HG03103 (cell line): ENCODE measurements around the gene ROBO3.

Experiments
- ATAC-seq: cut with Tn5 transposase; IDR thresholded peaks from one replicate; pipeline ENCODE4 v1.9.1; 2021; ENCODE audit warnings: low read depth; ENCODE audit not compliant: unreplicated experiment

ROBO3 gene

DNA sequence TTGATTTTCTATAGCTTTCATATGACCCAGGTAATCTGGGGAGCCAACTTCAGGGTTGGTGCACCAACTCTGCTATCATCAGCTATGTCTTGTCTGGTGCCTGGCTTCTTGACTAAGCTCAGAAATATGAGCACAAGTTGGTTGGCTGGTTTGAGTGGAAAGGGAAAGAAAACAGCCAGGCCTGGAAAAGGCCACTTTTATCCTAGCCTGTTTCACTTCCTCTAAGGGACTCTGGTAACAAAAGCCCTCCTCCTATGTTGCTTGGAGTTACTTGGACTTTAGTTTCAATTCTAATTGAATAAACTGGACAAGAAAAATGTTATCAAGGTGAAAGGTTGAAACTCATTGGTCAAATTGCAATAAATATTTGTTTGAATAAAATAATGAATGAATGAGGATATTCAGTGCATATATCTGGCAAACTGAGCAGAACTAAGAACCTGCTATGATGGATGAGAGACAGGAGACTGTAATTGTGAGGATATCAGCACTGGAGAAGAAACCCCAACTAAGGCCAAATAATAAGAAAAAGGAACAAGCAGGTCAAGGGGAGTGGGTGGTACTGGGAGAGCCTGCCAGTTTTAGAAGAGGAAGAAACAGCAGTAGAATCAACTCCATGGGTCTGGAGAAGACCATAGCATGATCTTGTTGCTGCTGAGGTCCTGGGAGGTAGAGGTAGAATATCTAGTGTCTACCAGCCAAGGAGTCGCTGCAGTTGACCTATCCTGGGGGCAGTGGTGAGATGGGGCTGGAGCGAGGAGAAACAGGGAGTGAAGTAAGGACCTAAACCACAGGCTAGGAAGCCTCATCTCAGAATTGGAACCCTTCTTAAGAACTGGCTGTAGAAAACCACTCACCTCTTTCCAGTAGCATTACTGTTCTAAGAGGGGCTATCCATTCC is 24.2 kb downstream of the ROBO3 start:
- ATAC-seq = no peak

DNA sequence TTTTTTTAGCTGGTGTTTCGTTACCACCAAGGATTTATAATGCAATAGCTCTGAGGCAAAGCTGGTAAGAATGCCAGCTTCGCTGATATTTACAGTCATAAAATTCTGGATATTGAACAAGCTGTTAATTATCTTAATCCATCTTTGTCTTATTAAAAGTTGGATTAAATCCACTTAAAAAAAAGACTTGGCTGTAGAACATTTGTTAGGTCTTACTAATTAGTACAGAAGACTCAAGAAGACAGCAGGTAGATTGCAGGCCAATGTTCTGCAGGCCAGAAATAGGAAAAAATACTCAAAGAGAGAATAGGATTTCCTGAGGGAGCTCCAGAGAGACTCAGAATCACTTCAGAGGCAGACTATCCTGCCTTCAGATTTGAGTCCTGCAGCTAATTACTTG is 24.9 kb downstream of the ROBO3 start:
- no peak for ATAC-seq

DNA sequence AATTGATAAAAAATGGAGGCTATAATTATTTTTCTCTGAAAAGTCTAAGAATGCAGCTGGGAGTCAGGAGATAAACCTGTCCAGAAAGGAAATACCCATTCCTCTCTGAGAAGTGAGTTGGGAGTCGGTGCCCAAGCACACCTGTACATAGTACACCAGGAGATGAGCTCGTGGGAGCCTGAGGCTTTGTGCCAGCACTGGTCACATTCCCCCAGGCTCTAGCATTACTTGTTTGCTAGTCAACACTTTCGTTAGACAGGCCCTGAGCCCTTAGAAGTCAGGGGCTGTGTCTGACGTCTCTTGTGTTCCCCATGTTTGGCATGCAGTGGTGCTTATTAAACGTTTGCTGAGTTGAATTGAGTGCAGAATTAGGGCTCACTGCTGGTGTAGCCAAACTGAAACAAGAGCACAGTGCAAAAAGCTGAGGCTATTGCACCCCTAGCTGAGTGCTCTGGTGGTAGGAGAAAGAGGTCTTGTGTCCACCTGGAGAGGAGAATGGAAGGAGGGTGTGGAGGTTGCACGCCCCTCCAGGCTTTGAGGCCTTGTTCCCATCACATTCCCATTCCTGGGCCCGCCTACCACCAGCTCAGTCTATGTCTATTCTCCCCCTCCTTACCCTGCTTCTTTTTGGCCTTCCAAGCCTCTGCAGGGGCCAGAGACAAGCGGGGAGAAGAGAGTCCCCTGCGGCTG is 25.6 kb downstream of the ROBO3 start:
- ATAC-seq = no peak

DNA sequence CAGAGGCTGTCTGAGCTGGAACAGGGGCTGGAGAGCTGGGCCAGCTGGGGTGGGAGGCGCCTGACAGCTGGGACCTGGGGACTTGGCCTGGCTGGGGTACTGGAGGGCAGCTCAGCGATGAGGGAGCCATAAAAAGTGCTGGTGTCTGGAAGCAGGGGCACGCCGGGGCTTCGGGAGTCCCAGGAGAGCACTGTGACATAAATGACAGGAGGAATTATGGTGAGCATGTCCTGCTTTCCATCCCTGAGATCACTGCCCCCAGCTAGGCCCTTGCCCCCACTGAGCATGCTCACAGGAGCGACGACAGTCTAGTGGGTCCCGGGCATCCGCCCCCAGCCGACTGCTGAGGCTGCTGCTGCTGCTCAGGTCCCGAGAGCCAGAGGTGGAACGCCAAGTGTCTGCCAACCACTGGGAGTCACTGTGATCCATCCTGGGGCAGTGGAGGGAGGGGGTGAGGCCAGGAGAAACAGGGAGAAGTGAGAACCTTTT is 26.2 kb downstream of the ROBO3 start:
- ATAC-seq = no peak

DNA sequence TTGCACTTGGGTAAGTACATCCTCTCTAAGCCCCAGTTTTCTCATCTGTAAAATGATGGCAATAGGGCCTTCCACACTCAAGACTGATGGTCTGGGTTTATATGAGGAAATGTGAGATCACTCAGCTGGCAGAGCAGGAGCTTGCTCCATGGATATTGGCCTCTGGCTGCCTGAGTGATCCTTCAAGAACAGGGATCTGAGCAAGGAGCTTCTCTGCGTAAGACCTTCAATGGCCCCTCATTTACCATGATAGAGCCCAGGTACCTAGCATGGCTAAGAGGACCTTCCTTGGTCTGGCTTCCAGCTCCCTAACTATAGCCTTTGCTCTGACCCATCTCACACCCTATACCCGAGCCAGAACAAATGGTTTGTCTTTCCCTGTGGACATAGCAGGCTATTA is 26.9 kb downstream of the ROBO3 start:
- ATAC-seq = no peak

DNA sequence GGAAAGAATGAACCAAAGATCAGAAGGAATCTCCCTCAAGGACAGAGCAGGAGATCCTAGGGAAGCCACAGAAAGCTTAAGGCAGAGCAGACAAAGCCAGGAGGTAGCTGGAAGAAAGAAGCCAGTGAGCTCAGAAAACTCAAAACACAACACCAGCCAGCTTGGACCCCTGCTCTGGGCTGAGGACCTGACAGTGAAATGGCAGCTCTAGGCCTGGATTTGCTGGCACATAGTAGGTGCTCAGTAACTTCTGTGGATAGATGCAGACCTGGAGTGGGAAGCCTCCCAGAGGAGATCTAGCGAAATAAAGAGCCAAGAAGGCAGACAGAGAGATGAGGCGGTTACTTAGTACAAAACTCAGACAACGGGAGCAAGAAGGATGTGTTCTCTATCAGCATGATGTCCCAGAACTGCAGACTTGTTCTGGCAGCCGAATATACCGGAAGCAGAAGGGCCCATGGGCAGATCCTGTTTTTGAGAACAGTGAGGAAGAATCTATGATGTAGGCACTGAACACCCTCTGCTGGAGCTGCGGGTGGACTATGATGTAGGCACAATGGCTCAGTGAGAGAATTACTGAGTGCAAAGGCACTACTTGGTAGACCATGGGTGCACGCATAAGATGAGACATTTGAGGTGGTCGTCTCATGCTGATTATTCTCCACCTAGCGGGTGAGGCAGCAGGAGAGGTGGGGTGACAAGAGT is 27.7 kb downstream of the ROBO3 start:
- ATAC-seq = no peak

DNA sequence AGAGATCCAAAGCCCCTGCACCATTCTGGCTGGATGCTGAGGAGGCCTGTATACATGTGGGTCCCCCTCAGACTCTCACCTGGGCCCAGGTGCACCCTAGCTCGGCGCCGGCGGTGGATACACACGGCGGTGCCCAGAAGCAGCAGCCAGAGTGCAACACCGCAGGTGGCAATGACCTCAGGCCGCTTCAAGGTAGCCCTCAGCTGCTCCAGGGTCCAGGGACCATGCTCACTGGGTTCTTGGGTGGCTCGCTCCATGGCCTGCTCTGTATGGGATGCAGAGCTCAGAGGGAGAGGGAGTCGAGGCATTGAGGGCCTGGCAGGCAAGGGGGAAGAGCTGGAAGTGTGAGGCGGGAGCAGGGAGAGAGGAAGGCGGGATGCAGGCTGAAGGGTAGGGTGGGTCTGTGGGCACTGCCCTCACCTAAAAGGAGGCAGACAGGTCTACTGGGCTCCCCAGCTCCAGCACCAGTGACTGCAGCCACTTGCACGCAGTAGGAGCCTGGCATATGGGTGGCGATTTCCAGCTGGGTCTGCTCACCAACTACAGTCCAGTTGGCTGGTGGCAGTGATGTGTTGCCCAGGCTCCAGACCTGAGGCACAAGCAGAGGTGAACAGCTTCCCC is 28.7 kb downstream of the ROBO3 start:
- ATAC-seq = no peak

DNA sequence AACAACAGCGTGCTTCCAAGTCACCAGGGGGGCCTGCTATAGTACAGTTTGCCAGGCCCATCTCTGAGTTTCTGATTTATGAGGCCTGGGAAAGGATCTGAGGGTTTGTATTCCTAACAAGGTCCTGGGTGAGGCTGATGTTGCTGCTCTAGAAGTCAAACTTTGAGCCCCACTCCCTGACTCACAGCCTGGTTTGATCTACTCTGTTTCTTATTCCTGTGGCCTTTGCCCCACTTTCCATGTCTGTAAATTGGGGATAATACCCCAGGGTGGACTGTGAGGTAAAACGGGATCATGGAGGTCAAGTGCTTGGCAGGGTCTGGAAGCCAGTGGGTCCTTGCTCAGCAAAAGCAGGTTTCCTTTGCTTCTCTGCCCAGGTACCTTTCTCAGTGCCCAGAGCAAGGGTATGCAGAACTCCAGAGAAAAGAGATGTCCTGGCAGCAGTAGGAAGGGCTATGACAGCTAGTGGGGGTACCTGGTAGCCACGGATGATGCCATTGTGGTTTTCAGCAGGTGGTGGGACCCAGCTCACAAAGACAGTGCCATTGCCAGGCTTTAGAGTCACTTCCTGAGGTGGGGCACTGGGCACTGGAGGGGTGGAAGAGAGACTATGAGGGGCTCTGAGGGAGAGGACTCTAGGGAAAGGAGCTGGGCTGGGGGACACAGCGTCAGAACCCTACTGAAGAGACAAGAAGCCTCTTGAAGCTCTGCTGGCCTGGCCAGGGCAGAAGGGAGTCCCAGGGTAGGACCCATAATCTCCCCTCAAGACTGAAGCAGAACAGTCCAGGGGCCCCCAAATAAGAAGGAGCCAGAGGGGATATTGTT is 29.6 kb downstream of the ROBO3 start:
- no peak for ATAC-seq

DNA sequence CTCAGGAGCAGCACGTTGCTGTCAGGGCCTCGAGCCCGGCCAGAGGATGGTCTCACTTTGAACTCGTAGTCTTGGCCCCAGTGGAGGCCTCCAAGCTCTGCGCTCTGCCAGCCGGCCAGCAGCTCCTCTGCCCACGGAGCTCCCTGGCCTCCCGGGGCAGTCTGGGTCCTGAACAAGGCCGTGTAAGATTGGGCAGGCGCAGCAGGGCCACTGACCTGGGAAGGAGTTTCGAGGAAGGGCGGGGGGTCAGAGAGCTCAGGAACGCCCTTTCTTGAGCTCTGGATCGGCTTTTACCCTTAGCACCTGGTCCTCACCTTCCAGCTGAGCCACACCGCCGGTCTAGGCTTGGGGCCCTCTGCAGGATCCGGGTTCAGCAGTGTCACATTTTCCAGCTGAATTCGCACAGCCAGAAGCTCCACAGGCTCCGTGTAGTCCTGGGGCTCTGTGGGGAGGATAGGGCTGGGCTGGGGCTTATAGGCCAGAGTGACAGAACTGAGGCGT is 30.3 kb downstream of the ROBO3 start:
- no peak for ATAC-seq

DNA sequence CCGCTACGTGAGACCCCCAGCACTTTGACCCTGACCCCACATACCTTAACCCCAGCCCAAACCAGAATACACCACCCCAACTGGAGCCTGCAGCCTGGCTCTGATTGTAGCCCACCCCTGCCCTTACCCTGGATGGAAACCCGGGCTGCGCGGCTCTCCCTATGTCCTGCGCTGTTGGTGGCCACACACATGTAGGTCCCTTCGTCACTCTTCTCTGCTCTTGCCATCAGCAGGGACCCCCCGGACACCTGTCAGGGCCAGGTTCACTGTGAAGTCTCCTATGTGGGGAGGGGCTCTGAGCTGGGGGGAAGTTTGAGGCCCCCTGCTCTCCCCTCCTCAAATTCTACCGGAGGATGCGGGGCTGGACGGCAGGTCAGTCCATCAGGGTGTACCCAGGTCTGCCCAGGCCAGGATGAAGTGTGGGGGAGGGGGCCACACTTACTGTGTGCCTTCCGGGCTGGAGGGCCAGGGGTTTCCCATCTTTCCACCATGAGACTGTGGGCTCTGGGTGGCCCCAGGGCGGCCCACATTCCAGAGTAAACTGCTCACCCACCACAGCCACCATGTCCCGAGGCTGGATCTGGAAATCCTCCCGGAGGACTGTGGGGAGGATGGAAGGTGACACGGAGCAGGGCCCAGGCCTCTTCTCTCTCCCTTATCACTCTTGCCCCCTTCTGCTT is 31.0 kb downstream of the ROBO3 start:
- ATAC-seq = no peak

DNA sequence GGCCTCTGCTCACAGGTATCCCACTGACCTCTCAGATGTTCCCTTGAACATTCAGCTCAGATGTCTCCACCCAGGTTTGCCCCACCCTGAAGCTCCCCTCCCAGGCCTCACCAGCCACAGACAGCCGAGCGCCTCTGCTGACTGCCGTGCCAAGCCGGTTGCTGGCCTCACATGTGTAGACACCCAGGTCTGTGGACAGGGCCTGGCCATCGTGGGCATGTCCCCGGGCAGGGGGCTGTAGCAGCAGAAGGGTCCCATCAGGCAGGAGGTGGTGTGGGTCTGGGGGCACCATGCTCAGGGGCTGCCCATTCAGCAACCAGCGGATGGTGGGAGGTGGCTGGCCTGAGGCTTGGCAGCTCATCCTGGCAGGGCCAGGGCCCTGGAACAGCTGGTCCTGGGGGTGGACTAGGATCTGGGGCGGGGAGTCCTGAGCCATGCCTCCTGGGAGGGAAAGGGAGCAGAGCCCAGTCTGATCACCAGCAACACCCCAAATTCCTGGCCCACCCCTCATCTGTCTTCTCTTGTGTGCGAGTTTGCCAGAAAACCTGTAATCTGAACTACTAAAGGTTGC is 31.7 kb downstream of the ROBO3 start:
- no peak for ATAC-seq

DNA sequence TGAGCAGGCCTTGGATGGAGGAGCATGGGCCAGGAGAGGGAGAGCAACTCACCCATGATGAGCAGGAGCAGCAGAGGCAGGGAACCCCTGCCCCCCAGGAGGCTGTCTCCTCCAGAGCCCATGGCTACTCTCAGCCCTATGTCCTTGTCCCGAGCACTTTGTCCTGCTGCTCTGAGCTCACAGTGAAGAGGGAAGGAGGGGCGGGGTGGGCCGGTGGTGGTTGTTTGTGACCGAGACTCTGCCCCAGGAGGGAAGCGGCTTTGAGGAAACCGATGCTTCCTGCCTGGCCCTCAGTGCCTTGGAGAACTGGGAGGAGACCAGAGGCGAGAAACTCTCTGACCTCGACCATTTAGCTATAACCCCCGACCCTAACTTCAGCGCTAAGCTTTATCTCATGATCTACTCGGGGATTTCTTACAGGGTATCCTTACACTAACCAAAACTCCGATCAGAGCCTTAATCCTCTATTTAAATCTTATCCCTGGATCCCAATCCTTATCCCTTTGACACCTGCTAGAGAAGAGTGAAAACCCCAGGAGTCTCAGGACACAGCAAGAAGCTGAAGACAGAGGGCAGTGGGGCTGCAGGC is 32.5 kb downstream of the ROBO3 start, which contains the start of gene ROBO4:
ROBO4 (minus strand) TSS at position 192 of the 589 bp plus-strand sequence; CDS start at position 122, 70 bp downstream.
- ATAC-seq = no peak

DNA sequence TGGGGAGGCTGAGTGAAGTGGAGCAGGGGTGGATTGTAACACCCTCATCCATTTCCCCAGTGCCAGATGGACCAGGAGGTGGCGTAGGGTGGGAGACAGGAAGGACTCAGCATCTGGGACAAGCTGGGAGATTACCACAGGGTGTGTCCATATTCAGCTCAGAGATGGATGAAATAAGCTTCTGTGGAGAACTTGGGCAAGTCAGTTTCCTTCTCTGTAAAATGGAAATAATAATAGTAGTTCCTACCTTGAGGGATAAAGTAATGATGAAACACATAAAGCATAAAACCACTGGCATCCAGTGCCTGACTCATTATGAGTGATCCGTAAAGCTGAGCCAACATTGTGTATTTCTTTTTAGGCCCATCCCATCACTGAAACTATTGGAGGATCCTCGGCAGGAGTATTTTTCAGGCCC is 33.0 kb downstream of the ROBO3 start:
- ATAC-seq = no peak

DNA sequence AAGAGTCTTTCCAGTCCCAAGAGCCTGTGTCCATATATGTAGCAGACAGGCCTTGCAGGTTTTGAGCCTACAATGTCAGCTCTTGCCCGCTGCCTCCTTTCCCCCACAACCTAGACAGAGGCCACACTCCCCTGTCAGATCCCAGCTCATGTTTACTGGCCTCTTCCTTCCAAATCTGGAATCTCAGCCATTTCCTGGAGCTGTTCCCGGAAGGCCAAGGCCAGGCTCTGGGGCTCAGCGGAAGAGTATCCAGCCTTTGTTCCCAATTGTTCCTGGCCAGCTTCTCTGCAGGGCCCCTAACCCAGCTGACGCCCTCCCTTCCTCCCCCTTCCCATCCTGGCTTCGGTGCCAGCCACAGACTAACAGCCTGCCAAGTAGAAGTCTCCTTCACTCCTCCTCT is 33.5 kb downstream of the ROBO3 start:
- no peak for ATAC-seq

DNA sequence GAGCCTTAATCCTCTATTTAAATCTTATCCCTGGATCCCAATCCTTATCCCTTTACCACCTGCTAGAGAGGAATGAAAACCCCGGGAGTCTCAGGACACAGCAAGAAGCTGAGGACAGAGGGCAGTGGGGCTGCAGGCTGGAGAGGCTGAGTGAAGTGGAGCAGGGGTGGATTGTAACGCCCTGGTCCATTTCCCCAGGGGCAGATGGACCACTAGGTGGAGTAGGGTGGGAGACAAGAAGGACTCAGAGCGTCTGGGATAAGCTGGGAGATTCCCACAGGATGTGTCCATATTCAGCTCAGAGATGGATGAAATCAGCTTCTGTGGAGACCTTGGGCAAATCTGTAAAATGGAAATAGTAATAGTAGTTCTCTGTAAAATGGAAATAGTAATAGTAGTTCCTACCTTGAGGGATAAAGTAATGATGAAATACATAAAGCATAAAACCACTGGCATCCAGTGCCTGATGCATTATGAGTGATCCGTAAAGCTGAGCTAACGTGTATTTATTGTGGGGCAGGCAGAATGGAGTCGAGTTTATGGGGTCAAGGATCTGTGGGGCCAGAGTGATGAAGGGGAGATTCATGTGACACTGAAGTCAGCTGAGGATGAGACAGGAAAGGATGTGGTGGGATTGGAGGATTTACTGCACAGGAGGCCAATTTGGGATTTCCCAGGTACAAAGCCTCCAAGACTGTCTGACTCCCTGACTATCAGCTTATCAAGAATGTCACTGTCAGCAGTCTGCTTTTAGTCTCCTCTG is 34.3 kb downstream of the ROBO3 start:
- no peak for ATAC-seq

DNA sequence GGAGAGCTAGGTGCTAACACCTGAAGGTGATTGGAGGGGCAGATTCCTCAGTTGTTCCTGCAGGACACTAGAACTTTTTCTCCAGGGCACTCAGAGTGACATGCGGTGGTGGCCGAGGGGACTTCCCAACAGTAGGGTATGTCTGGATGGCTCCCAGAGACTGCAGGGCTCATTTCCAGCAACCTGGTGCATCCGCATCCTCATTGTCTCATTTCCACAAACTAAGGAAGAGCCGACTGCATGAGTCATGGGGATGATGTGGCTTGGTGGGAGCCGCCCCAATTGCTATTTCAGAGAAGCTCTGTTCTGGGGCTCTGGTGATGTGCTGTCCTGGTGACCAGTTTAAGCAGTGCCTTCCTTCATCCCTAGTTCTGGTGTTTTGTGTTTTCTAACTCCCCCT is 35.2 kb downstream of the ROBO3 start:
- no peak for ATAC-seq

DNA sequence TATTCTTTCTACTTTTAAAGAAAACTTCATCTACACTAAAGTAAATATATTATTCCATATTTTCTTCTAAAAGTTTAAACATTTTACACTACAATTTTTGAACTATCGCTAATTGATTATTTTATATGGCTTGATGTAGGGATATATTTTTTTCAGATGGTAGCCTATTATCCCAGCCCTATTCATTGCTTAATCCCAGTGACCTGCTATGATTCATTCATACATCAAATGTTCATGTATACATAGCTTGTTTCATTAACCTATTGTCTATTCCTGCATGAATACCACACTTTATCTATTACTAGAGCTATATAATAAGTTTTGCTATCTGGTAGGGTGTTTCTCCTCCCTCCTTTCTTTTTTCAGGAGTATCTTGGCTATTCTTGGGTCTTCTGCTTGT is 37.4 kb downstream of the ROBO3 start:
- no peak for ATAC-seq
